Hypothalamus (tissue), 51 donors: ENCODE results near the gene RPS27.
"Not testable (repeated sequence)": the region's sequence is repeated elsewhere in the genome, so short reads cannot be mapped to it uniquely, and the experiment has no call there.

Experiments
- DNase-seq, 51 donors: peaks; one replicate each; lab custom pipeline; 2025; lab: John Stamatoyannopoulos, UW

RPS27 gene

DNA sequence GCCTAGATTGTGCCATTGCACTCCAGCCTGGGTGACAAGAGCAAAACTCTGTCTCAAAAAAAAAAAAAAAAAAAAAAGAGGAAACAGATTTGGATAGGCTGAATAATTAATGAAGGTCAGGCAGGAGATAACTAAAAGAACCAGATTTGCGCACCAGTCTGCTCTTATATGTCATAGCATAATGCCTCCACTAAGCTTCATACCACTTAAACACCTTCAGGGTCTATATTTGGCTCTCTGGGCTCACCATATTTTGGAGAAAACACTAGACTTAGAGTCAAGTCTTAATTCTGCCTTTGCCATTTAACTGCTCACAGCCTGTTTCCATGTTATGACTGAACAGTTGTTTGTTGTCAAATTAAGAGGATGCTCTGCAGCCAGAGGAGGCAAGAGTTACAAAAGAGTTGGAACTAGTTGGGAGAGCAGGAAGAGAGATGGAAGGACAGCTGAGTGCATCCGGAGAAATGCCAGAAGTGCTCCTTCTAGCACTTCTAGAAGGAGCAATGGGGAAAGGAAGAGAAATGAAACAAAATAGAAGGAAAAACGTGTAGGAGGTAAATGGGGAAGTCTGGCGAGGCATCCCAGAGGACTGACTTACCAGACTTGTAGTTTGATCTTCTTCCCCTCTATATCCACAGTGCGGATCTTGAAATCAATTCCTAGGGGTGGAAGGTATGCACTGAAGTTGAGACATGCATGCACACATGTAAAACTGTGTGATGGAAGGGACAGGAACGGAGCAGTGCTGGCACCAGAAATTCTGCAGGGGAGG is 6.3 kb upstream of the RPS27 start:
- DNase-seq, result no peak

DNA sequence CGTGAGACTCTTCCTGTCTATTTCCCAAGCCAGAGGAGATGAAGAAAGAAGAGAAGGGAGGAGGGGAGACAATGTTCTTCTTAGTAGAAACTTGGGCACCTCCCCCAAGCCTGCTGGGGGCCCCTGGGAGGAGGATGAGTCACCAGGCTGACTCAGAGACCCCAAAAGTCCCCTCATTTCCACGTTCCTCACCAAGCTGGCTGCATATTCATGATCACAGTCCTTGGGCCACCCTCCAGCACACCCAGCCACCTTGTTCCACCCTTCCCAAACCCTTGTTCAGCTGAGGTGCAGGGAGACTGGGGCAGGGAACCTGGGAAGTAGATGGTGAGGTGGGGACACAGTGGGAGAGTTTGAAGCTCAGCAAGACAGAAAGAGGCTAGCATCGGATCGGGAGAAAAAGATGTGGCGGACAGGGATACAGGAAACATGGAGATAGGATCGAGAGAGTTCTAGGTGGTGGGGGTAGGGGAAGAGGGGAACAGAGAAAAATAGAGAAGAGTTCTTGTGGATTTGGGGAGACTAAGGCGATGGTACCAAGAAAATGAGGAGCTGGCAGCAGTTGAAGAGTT is 5.1 kb upstream of the RPS27 start:
- DNase-seq, result peak in 11 of 51 donors; percentile 7 to 49 (median 25)

DNA sequence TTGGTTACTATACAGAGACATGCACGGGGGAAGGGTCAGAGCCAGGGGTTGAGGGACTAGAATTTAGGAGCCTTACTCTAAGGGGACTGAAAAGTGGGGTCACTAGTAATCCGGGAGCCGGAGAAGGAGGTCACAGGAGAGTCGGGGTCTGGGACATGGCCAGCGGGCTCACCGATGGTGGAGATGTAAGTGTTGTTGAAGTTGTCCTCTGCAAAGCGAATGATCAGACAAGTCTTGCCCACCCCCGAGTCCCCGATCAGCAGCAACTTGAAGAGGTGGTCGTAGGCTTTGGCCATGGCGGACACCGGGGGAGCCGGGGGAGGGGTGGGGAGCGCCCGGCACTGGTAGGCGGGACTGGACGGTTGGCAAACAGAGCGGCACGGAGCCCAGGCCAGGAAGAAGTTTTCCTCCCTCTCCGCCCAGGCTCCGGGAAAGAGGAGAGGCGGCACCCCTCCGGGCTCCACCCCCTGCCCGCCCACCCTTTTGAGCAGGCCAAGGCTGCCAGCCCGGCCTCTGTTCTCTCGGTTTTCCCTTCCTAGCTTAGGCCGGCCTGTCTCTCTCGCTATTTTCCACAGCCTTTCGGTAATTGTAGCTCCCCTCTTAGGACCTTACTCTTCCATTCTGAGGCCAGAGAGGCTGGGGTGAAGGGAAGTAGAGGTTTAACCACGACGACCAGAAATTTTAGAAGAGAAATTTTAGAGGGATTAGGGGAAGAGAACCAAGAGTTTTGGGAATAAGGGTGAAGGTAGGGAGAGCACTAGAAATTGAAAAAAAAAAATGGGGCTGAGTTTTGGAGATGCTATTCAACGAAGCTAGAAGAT is 4.4 kb upstream of the RPS27 start, which contains the start of gene RAB13:
TSS of gene RAB13 (minus strand) at position 399 of the 821 bp plus-strand sequence. CDS start at position 296, 103 bp downstream.
- peak in 46 of 51 donors; percentile 17 to 83 (median 66) for DNase-seq

DNA sequence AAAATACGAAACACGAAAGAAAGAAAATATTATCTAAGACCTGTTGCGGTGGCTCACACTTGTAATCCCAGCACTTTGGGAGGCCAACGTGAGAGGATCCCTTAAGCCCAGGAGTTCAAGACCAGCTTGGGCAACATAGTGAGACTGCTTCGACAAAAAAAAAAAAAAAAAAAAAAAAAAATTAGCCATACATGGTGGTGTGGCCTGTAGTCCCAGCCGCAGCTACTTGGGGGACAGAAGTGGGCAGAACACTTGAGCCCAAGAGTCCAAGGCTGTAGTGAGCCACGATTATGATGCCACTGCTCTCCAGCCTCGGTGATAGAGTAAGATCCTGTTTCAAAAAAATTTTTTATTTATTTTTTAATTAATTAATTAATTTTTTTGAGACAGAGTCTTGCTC is 2.9 kb upstream of the RPS27 start:
- DNase-seq, result no peak

DNA sequence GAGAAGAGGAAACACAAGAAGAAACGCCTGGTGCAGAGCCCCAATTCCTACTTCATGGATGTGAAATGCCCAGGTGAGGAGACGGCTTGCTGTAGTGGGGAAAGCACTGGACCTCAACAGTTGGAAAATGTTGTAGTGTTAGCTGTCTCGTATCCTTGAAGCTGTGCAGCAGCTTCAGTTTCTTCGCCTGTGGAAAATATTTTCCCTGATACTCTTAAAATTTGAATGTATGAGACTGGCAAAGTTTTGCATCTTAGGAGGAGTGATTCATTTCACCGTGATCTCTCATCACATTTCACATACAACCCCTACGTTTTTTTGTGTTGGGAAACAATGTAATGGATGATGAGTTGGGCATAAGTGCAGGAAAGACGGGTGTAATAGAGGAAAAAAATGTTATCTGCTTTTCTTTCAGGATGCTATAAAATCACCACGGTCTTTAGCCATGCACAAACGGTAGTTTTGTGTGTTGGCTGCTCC is 629 bp downstream of the RPS27 start:
- no peak for DNase-seq

DNA sequence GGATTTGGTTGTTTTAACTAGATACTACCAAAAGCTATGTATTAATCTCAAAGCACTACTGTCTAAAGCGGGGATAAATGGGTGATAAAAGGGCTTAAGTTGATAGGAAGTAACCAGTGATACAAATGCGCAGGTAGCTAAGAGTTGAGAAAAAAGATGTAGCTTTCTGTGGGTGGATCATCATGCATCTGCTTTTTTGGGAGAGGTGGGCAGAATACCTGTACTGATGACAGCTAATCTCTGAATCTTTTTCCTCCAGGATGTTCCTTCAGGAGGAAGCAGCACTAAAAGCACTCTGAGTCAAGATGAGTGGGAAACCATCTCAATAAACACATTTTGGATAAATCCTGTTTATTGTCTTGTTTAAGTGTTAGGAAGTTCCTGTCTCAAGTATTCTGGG is 1.2 kb downstream of the RPS27 start:
- no peak for DNase-seq

DNA sequence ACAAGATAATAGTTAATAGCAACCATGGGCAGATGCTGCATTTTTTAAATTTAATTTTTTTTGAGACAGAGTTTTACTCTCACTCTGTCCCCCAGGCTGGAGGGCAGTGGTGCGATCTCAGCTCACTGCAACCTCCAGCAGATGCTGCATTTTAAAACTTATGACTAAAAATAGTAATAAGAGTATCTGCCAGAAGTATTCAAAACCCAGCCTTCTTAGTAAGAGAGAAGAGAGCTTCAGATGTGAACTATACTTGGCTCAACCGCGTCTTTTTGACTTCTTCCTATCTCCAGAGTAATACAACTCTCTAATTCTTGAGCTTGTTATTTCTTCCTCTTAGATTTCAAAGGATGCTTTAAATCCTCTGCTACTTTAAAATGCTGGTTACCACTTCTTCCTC is 4.6 kb downstream of the RPS27 start:
- DNase-seq, result no peak

DNA sequence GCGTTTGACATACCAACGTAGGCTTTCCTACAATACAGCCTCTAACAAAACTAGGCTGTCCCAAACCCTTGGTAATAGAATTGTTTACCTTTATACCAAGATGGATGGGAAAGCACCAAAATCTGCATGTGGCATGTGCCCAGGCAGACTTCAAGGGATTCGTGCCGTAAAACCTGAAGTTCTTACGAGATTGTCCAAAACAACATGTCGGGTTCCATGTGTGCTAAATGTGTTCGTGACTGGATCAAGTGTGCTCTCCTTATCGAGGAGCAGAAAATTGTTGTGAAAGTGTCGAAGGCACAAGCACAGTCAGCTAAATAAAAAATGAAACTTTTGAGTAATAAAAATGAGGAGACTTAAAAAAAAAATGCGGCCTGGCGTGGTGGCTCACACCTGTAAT is 5.1 kb downstream of the RPS27 start:
- no peak for DNase-seq

DNA sequence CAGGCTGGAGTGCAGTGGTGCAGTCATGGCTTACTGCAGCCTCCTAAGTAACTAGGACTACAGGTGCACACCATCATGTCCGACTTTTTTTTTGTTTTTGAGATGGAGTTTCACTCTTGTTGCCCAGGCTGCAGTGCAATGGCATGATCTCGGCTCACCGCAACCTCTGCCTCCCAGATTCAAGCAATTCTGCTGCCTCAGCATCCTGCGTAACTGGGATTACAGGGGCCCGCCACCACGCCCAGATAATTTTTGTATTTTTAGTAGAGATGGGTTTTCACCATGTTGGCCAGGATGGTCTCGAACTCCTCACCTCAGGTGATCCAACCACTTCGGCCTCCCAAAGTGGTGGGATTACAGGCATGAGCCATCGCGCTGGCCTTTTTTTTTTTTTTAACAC is 6.3 kb downstream of the RPS27 start:
- not testable (repeated sequence) for DNase-seq

DNA sequence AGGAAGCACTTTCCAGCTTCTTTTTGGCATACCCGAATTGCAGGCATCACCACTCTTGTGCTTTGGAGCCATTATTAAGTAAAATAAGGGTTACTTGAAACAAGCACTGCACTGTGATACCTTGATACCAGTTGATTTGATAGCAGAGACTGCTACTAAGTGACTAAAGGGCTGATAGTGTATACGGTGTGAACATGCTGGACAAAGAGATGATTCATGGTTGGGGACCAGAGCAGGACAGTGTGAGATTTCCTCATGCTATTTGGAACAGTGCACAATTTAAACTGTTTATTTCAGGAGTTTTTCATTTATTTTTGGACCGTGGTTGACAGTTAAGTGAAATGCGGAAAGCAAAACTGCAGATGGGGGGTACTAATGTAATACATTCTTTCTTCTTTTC is 9.9 kb downstream of the RPS27 start:
- no peak for DNase-seq

DNA sequence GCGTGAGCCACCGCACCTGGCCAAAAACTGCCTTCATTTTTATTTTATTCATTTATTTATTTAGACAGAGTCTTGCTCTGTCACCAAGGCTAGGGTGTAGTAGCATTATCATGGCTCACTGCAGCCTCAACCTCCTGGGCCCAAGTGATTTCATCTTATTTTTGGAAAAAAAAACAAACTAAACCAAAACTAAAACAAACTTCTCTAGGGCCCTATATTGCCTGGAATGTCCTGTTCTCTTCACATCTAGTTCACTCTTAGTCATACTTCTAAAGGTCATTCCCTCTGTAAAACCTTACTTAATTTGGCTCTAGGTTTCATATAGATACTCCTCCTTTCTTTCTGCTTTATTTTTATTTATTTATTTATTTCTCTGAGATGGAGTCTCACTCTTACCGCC is 15.6 kb downstream of the RPS27 start:
- DNase-seq, result no peak

DNA sequence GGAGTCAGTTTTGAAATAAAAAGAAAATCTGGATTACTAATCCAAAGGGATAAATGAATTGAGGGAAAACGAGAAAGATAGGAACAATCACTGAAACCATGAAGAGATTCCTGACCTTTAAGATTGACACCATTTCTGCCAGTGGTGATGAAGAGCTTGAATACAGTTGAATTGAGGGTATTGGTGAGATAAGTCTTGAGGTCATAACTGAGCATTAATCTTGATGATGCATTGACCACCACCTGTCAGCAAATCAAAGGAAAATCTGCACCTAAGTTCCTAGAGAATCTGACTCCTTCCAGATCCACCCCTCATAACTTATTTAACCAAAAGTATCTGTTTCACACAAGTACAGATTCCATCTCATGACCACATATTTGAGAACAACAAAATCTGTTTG is 21.6 kb downstream of the RPS27 start:
- no peak for DNase-seq

DNA sequence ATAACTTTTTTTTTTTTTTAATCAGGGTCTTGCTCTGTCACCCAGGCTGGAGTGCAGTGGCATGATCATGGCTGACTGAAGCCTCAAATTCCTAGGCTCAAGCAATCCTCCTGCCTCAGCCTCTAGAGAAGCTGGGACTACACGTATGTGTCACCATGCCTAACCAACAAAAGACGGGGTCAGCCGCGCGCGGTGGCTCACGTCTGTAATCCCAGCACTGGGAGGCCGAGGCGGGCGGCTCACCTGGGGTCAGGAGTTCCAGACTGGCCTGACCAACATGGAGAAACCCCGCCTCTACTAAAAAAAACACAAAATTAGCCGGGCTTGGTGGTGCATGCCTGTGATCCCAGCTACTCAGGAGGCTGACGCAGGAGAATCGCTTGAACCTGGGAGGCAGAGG is 22.0 kb downstream of the RPS27 start:
- DNase-seq, result not testable (repeated sequence)

DNA sequence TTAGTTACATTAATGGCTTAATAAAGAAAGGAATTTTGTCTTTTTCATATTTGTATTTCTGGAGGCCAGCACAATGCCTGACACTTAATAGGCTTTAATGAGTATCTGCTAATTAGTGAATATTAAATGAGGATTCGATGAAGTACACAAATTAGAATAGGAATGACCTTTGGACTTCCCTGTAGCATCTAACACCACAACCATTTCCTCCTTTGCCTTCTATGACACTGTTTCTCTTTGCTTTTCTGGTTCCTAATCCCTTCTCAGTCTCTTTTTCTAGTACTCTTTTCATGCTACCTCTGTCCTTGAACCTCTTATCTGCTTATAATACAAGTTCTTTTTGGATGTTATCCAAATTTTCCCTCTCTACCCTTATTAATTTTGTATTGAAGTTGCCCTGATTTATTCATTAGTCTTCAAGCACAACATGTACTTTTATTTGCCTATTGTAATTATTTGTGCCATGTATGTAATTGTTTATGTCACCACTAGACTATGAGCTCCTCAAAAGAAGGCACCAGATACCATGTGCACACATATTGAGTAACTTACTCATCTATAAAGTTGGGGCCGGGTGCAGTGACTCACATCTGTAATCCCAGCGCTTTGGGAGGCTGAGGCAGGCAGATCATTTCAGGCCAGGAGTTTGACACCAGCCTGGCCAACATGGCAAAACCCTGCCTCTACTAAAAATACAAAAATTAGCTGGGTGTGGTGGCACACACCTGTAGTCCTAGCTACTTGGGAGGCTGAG is 23.8 kb downstream of the RPS27 start:
- DNase-seq, result no peak

DNA sequence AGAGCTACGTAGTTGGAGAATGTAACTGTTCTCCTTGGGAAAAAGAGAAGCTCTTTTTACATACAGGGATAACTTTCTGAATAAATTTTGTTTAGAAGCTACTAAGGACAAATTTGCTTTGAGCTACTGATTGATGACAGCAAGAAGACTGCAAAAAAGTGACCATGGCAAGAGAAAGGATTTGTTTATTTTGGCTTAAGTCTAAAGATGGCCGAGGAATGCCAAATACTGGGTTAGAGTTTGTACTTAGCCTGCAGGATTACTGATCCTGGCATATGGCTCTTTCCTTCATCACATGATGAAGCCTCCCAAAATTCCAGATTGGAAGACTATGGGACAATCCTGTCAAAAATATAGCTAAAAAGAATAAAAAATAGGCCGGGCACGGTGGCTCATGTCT is 28.7 kb downstream of the RPS27 start:
- no peak for DNase-seq

DNA sequence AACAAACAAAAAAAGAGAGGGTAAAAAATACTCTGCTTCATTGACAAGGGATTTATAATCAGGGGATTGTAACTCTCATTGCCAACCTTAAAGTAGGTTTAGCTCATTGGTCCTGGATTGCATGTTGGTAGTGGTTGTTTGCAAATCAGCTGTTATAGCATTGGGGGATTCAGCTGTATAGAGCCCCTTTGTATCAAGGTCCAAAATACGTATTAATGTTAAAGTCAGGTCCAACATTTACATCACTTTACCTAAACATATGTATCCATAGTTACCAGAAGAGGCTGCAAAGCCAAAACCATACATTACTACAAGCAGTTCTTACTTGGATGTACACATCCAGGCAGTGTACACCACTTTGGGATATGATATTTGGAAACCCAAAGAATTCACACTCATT is 29.4 kb downstream of the RPS27 start:
- no peak for DNase-seq

DNA sequence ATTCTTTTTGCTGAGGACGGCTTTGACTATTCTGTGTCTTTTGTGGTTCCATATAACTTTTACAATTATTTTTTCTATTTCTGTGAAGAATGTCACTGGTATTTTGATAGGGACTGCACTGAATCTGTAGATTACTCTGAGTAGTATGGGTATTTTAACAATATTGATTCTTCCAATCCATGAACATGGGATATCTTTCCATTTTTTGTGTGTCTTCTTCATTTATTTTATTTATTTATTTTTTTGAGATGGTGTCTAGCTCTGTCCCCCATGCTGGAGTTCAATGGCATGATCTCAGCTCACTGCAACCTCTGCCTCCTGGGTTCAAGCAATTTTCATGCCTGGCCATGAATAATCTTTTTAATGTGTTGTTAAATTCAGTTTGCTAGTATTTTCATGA is 43.1 kb downstream of the RPS27 start:
- not testable (repeated sequence) for DNase-seq
